ENCODE measurements around the gene AGTR2.
"Not testable (repeated sequence)": the region's sequence is repeated elsewhere in the genome, so short reads cannot be mapped to it uniquely, and the experiment has no call there.

The AGTR2 gene

GRCh38 chrX:116170511-116170910 is at the start of gene AGTR2:
AGTR2 (plus strand) TSS chrX:116170744; CDS start chrX:116172281, 1,537 bp downstream.
- H3K9me3 ChIP-seq (ENCODE audit: control insufficient read depth, insufficient read depth, low read length): no peaks in the 10 kb centered on the region
- no peaks in the 10 kb centered on the region for H3K36me3 ChIP-seq (ENCODE audit: control insufficient read depth, insufficient read depth, low read length)
- no peak within 1 kb of the TSS for H3K27ac ChIP-seq (ENCODE audit: low read length)
- DNase-seq (ENCODE audit: low read depth, low spot score): no peak
- H3K4me3 ChIP-seq (ENCODE audit: low read length): no peak within 1 kb of the TSS
- H3K4me1 ChIP-seq (ENCODE audit: control insufficient read depth, insufficient read depth, low read length): no peaks in the 10 kb centered on the region
- WGBS (ENCODE audit: insufficient coverage, insufficient read length): no CpG with 5 or more reads among the region's 3 CpGs
- H3K27me3 ChIP-seq (ENCODE audit: control insufficient read depth, insufficient read depth, low read length): no peaks in the 10 kb centered on the region

- DNase-seq (ENCODE audit: low read depth, low spot score): no peak
- Histone ChIP-seq H3K9me3 (ENCODE audit: control insufficient read depth, insufficient read depth, low read length) (no peaks in the 10 kb centered on the region), H3K27ac (ENCODE audit: low read length) (no peak overlapping the region), H3K27me3 (ENCODE audit: control insufficient read depth, insufficient read depth, low read length) (no peaks in the 10 kb centered on the region), H3K4me1 (ENCODE audit: control insufficient read depth, insufficient read depth, low read length) (no peaks in the 10 kb centered on the region), H3K36me3 (ENCODE audit: control insufficient read depth, insufficient read depth, low read length) (no peaks in the 10 kb centered on the region), H3K4me3 (ENCODE audit: low read length) (no peak overlapping the region)
- WGBS (ENCODE audit: insufficient coverage, insufficient read length): no CpG with 5 or more reads among the region's 1 CpG
These were observed 35.3 kb upstream of the AGTR2 start for GRCh38 chrX:116135277-116135676.

- not testable (repeated sequence) for DNase-seq (ENCODE audit: low read depth, low spot score); H3K27ac ChIP-seq (ENCODE audit: low read length); H3K4me3 ChIP-seq (ENCODE audit: low read length); H3K36me3 ChIP-seq (ENCODE audit: control insufficient read depth, insufficient read depth, low read length); H3K4me1 ChIP-seq (ENCODE audit: control insufficient read depth, insufficient read depth, low read length); H3K9me3 ChIP-seq (ENCODE audit: control insufficient read depth, insufficient read depth, low read length); H3K27me3 ChIP-seq (ENCODE audit: control insufficient read depth, insufficient read depth, low read length)
- WGBS (ENCODE audit: insufficient coverage, insufficient read length): no CpG with 5 or more reads among the region's 1 CpG
These were observed 29.3 kb upstream of the AGTR2 start for GRCh38 chrX:116141270-116141669.

GRCh38 chrX:116142976-116143375 is 27.6 kb upstream of the AGTR2 start:
- Histone ChIP-seq H3K4me3 (ENCODE audit: low read length) (no peak overlapping the region), H3K27ac (ENCODE audit: low read length) (no peak overlapping the region), H3K4me1 (ENCODE audit: control insufficient read depth, insufficient read depth, low read length) (no peaks in the 10 kb centered on the region), H3K9me3 (ENCODE audit: control insufficient read depth, insufficient read depth, low read length) (no peaks in the 10 kb centered on the region), H3K36me3 (ENCODE audit: control insufficient read depth, insufficient read depth, low read length) (no peaks in the 10 kb centered on the region), H3K27me3 (ENCODE audit: control insufficient read depth, insufficient read depth, low read length) (no peaks in the 10 kb centered on the region)
- no CpG with 5 or more reads among the region's 2 CpGs for whole genome bisulfite sequencing (ENCODE audit: insufficient coverage, insufficient read length)
- no peak for DNase-seq (ENCODE audit: low read depth, low spot score)

- Histone ChIP-seq H3K27me3 (ENCODE audit: control insufficient read depth, insufficient read depth, low read length) (no peaks in the 10 kb centered on the region), H3K27ac (ENCODE audit: low read length) (no peak overlapping the region), H3K9me3 (ENCODE audit: control insufficient read depth, insufficient read depth, low read length) (no peaks in the 10 kb centered on the region), H3K4me1 (ENCODE audit: control insufficient read depth, insufficient read depth, low read length) (no peaks in the 10 kb centered on the region), H3K36me3 (ENCODE audit: control insufficient read depth, insufficient read depth, low read length) (no peaks in the 10 kb centered on the region), H3K4me3 (ENCODE audit: low read length) (no peak overlapping the region)
- no peak for DNase-seq (ENCODE audit: low read depth, low spot score)
- no CpG with 5 or more reads among the region's 9 CpGs for WGBS (ENCODE audit: insufficient coverage, insufficient read length)
These were observed 2.4 kb downstream of the AGTR2 start for GRCh38 chrX:116172976-116173375.

- Histone ChIP-seq H3K27ac (ENCODE audit: low read length) (no peak overlapping the region), H3K4me1 (ENCODE audit: control insufficient read depth, insufficient read depth, low read length) (no peaks in the 10 kb centered on the region), H3K9me3 (ENCODE audit: control insufficient read depth, insufficient read depth, low read length) (no peaks in the 10 kb centered on the region), H3K27me3 (ENCODE audit: control insufficient read depth, insufficient read depth, low read length) (no peaks in the 10 kb centered on the region), H3K4me3 (ENCODE audit: low read length) (no peak overlapping the region), H3K36me3 (ENCODE audit: control insufficient read depth, insufficient read depth, low read length) (no peaks in the 10 kb centered on the region)
- no CpG with 5 or more reads among the region's 1 CpG for WGBS (ENCODE audit: insufficient coverage, insufficient read length)
- no peak for DNase-seq (ENCODE audit: low read depth, low spot score)
These were observed 10.8 kb downstream of the AGTR2 start for GRCh38 chrX:116181300-116181699.

GRCh38 chrX:116185163-116185562 is 14.6 kb downstream of the AGTR2 start:
- no peaks in the 10 kb centered on the region for H3K27me3 ChIP-seq (ENCODE audit: control insufficient read depth, insufficient read depth, low read length)
- H3K4me3 ChIP-seq (ENCODE audit: low read length): no peak overlapping the region
- no peaks in the 10 kb centered on the region for H3K4me1 ChIP-seq (ENCODE audit: control insufficient read depth, insufficient read depth, low read length)
- H3K36me3 ChIP-seq (ENCODE audit: control insufficient read depth, insufficient read depth, low read length): no peaks in the 10 kb centered on the region
- DNase-seq (ENCODE audit: low read depth, low spot score): no peak
- H3K9me3 ChIP-seq (ENCODE audit: control insufficient read depth, insufficient read depth, low read length): no peaks in the 10 kb centered on the region
- H3K27ac ChIP-seq (ENCODE audit: low read length): no peak overlapping the region

- Histone ChIP-seq H3K27ac (ENCODE audit: low read length) (no peak overlapping the region), H3K4me1 (ENCODE audit: control insufficient read depth, insufficient read depth, low read length) (no peaks in the 10 kb centered on the region), H3K36me3 (ENCODE audit: control insufficient read depth, insufficient read depth, low read length) (no peaks in the 10 kb centered on the region), H3K9me3 (ENCODE audit: control insufficient read depth, insufficient read depth, low read length) (no peaks in the 10 kb centered on the region), H3K4me3 (ENCODE audit: low read length) (no peak overlapping the region), H3K27me3 (ENCODE audit: control insufficient read depth, insufficient read depth, low read length) (no peaks in the 10 kb centered on the region)
- DNase-seq (ENCODE audit: low read depth, low spot score): no peak
These were observed 24.1 kb downstream of the AGTR2 start for GRCh38 chrX:116194649-116195048.

- H3K36me3 ChIP-seq (ENCODE audit: control insufficient read depth, insufficient read depth, low read length): no peaks in the 10 kb centered on the region
- DNase-seq (ENCODE audit: low read depth, low spot score): no peak
- no peaks in the 10 kb centered on the region for H3K4me1 ChIP-seq (ENCODE audit: control insufficient read depth, insufficient read depth, low read length)
- no peak overlapping the region for H3K27ac ChIP-seq (ENCODE audit: low read length)
- WGBS (ENCODE audit: insufficient coverage, insufficient read length): no CpG with 5 or more reads among the region's 3 CpGs
- no peaks in the 10 kb centered on the region for H3K9me3 ChIP-seq (ENCODE audit: control insufficient read depth, insufficient read depth, low read length)
- no peaks in the 10 kb centered on the region for H3K27me3 ChIP-seq (ENCODE audit: control insufficient read depth, insufficient read depth, low read length)
- no peak overlapping the region for H3K4me3 ChIP-seq (ENCODE audit: low read length)
These were observed 27.7 kb downstream of the AGTR2 start for GRCh38 chrX:116198235-116198634.

GRCh38 chrX:116198810-116199209 is 28.3 kb downstream of the AGTR2 start:
- no peaks in the 10 kb centered on the region for H3K27me3 ChIP-seq (ENCODE audit: control insufficient read depth, insufficient read depth, low read length)
- no peak overlapping the region for H3K4me3 ChIP-seq (ENCODE audit: low read length)
- WGBS (ENCODE audit: insufficient coverage, insufficient read length): no CpG with 5 or more reads among the region's 3 CpGs
- no peak for DNase-seq (ENCODE audit: low read depth, low spot score)
- H3K27ac ChIP-seq (ENCODE audit: low read length): no peak overlapping the region
- H3K9me3 ChIP-seq (ENCODE audit: control insufficient read depth, insufficient read depth, low read length): no peaks in the 10 kb centered on the region
- no peaks in the 10 kb centered on the region for H3K36me3 ChIP-seq (ENCODE audit: control insufficient read depth, insufficient read depth, low read length)
- H3K4me1 ChIP-seq (ENCODE audit: control insufficient read depth, insufficient read depth, low read length): no peaks in the 10 kb centered on the region

- WGBS (ENCODE audit: insufficient coverage, insufficient read length): no CpG with 5 or more reads among the region's 3 CpGs
- H3K4me1 ChIP-seq (ENCODE audit: control insufficient read depth, insufficient read depth, low read length): no peaks in the 10 kb centered on the region
- DNase-seq (ENCODE audit: low read depth, low spot score): peak; percentile 5
These were observed 34.4 kb downstream of the AGTR2 start for GRCh38 chrX:116204932-116205331.

More at GRCh38 chrX:116204932-116205331, 34.4 kb downstream of the AGTR2 start:
- Histone ChIP-seq H3K27me3 (ENCODE audit: control insufficient read depth, insufficient read depth, low read length) (no peaks in the 10 kb centered on the region), H3K36me3 (ENCODE audit: control insufficient read depth, insufficient read depth, low read length) (no peaks in the 10 kb centered on the region), H3K27ac (ENCODE audit: low read length) (no peak overlapping the region), H3K9me3 (ENCODE audit: control insufficient read depth, insufficient read depth, low read length) (no peaks in the 10 kb centered on the region), H3K4me3 (ENCODE audit: low read length) (no peak overlapping the region)

All from iPS DF 6.9 (cell line).